Neutrophil (primary cell): ENCODE results near the gene CSF1R.

Experiments
- H3K27ac ChIP-seq: fragments of 200-600 bp; sonication (generic); 2 replicates; pipeline ENCODE4 v1.5.1; 2016; ENCODE audit warnings: mild to moderate bottlenecking, moderate library complexity
- H3K27me3 ChIP-seq: fragments of 200-600 bp; sonication (generic); 2 replicates; pipeline ENCODE4 v1.6.0; 2016; ENCODE audit warnings: mild to moderate bottlenecking
- H3K36me3 ChIP-seq: fragments of 200-600 bp; sonication (generic); 2 replicates; pipeline ENCODE4 v1.5.1; 2017
- H3K4me1 ChIP-seq, 2 experiments: fragments of 200-600 bp in 1 of 2; sonication (generic) in 1 of 2; 1 replicate in 1 of 2; 2 replicates in 1 of 2; pipeline versions ENCODE4 v1.5.1 to v1.6.1; 2013 to 2016; ENCODE audit warnings: low read depth in 1 of 2, low read length in 1 of 2, mild to moderate bottlenecking in 1 of 2, moderate library complexity in 1 of 2; ENCODE audit not compliant: control insufficient read depth in 1 of 2, insufficient read depth in 1 of 2
- H3K4me3 ChIP-seq, 2 experiments: fragments of 200-600 bp in 1 of 2; sonication (generic) in 1 of 2; 1 replicate in 1 of 2; 2 replicates in 1 of 2; pipeline ENCODE4 v1.5.1; 2013 to 2016; ENCODE audit warnings: low read depth in 1 of 2, low read length in 1 of 2, mild to moderate bottlenecking in 1 of 2, moderate library complexity in 1 of 2
- H3K9me3 ChIP-seq: fragments of 200-600 bp; sonication (generic); 2 replicates; pipeline ENCODE4 v1.5.1; 2016
- TF ChIP-seq, protein P1 (sequence below): fragments of 200-600 bp; sonication (generic); IDR thresholded peaks from 2 replicates; pipeline ENCODE4 v1.5.1; 2016; ENCODE audit warnings: antibody characterized with exemption

The CSF1R gene

GRCh38 chr5:150022681-150023080 is 63.7 kb downstream of the CSF1R start:
- TF ChIP-seq, protein P1, sequence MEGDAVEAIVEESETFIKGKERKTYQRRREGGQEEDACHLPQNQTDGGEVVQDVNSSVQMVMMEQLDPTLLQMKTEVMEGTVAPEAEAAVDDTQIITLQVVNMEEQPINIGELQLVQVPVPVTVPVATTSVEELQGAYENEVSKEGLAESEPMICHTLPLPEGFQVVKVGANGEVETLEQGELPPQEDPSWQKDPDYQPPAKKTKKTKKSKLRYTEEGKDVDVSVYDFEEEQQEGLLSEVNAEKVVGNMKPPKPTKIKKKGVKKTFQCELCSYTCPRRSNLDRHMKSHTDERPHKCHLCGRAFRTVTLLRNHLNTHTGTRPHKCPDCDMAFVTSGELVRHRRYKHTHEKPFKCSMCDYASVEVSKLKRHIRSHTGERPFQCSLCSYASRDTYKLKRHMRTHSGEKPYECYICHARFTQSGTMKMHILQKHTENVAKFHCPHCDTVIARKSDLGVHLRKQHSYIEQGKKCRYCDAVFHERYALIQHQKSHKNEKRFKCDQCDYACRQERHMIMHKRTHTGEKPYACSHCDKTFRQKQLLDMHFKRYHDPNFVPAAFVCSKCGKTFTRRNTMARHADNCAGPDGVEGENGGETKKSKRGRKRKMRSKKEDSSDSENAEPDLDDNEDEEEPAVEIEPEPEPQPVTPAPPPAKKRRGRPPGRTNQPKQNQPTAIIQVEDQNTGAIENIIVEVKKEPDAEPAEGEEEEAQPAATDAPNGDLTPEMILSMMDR: no peak
- Histone ChIP-seq H3K36me3 (peaks cover 84% of the 10 kb centered on the region), H3K4me1 (no peaks in the 10 kb centered on the region), H3K27me3 (no peaks in the 10 kb centered on the region), H3K4me3 (no peak overlapping the region), H3K27ac (no peak overlapping the region), H3K9me3 (no peaks in the 10 kb centered on the region)

DNA sequence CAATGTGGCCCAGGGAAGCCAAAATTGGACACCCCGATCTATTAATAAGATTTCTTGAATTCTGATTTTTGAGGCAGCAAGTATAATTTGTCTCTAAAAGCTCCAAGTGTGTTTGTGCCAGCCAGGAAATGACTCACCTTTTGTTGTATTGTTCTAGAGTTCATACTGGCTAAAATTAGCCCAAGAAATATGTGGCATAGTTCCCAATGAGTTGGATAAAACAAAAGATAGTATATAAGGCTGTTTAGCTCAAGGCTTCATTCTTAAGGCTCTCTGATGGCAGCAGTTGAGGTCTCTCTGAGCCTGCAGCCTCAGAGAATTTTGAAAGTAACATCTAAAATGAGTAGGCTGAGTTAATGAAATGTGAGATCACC is 64.2 kb downstream of the CSF1R start:
- Histone ChIP-seq H3K27ac (no peak overlapping the region), H3K9me3 (no peaks in the 10 kb centered on the region), H3K27me3 (no peaks in the 10 kb centered on the region), H3K4me3 (no peak overlapping the region), H3K4me1 (no peaks in the 10 kb centered on the region), H3K36me3 (peaks cover 80% of the 10 kb centered on the region)
- TF ChIP-seq, protein P1: no peak

- Histone ChIP-seq H3K4me1 (no peaks in the 10 kb centered on the region), H3K36me3 (peaks cover 76% of the 10 kb centered on the region), H3K9me3 (no peaks in the 10 kb centered on the region), H3K27me3 (no peaks in the 10 kb centered on the region), H3K4me3 (no peak overlapping the region), H3K27ac (no peak overlapping the region)
- TF ChIP-seq, protein P1: no peak
These were observed 64.7 kb downstream of the CSF1R start for GRCh38 chr5:150021491-150022157.

- TF ChIP-seq, protein P1: no peak
- Histone ChIP-seq H3K27me3 (no peaks in the 10 kb centered on the region), H3K36me3 (peaks cover 62% of the 10 kb centered on the region), H3K4me3 (no peak overlapping the region), H3K27ac (no peak overlapping the region), H3K9me3 (no peaks in the 10 kb centered on the region), H3K4me1 (no peaks in the 10 kb centered on the region)
These were observed 66.1 kb downstream of the CSF1R start for GRCh38 chr5:150020249-150020648.

DNA sequence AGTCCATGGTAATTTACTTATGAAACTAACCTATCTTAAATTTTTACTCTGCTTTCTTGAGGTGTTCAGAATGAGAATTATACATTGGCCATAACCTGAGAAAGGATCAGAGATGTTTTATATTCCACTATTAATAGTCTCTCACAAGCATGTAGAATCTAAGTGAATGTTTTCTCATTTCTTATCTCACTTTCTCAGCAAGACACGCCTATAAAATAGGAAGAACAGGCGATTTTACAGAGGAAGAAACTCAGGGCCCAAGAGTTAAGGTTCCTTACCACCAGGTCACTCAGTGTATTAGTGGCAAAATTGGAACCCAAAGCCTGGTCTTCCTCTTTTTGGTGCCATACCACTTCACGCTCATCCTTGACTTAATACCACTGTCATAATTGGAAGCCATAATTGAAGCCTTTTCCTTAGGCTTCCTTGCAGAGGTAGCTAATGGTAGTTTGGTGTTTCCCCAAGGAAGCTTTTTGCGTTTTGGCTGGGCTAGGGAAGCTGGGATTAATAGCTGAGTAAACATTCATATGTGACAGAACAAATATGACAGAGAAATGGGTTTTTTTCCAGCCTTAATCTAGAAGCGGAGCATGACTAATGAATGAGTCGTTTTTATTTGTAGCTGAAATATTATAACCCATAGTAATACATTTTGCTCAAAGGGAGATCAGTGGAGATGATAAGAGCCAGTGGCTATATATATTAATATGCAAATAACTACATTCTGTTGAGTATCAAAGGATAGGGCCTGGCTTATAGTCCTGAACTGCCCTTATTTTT is 68.9 kb downstream of the CSF1R start:
- no peak overlapping the region for H3K4me3 ChIP-seq
- H3K9me3 ChIP-seq: no peaks in the 10 kb centered on the region
- no peak overlapping the region for H3K27ac ChIP-seq
- peaks cover 66% of the 10 kb centered on the region for H3K36me3 ChIP-seq
- no peaks in the 10 kb centered on the region for H3K27me3 ChIP-seq
- no peaks in the 10 kb centered on the region for H3K4me1 ChIP-seq
- TF ChIP-seq, protein P1: no peak
